ENCODE results near the gene CLSTN2.

The CLSTN2 gene

DNA sequence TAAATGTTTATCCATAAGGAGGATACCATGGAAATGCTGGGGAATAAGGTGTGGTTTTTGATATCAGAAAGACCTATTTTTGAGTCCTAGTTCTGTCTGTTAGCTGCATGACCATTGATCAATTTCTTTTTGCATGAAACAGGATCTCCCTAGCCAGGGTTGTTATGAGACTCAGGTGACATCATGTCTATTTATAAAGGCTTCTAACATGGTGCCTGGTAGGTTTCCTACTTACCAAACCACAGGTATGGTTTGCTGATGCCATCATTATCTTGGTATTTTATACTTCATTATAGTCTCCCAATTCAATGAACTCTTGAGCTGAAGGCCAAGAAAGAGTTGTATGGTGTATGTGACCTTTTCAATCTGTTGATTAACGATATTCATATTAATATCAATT, 144.0 kb downstream of the CLSTN2 start:
- Histone ChIP-seq H3K4me2 (ENCODE audit: low read length) (no peak overlapping the region), H3K14ac (ENCODE audit: low read length) (no peak overlapping the region), H3K18ac (ENCODE audit: low read length) (no peak overlapping the region), H2AFZ (ENCODE audit: insufficient read depth, low read length, poor library complexity) (no peak overlapping the region), H2AK5ac (ENCODE audit: low read length) (no peak overlapping the region), H3K4me3 (ENCODE audit: low read depth, low read length) (no peak overlapping the region), H3K23ac (ENCODE audit: low read length) (no peak overlapping the region), H3K36me3 (ENCODE audit: control insufficient read depth in 1 of 2, insufficient read depth in 2 of 2, low read length in 2 of 2) (no peaks in the 10 kb centered on the region), H2BK5ac (ENCODE audit: low read depth, low read length, poor library complexity) (no peak overlapping the region), H3K9me3 (ENCODE audit: insufficient read depth, low read depth, low read length) (no peaks in the 10 kb centered on the region), H2BK12ac (ENCODE audit: low read length) (no peak overlapping the region), H3K79me2 (ENCODE audit: control insufficient read depth, insufficient read depth, low read length, poor library complexity) (no peaks in the 10 kb centered on the region), H3K27me3 (ENCODE audit: insufficient read depth, low read length) (no peaks in the 10 kb centered on the region), H3K79me1 (ENCODE audit: low read length) (no peaks in the 10 kb centered on the region), H2BK120ac (ENCODE audit: insufficient read depth, low read length, poor library complexity) (no peak overlapping the region), H4K12ac (ENCODE audit: low read depth, low read length) (no peak overlapping the region), H4K91ac (ENCODE audit: low read depth, low read length) (no peak overlapping the region), H3K4me1 (ENCODE audit: control insufficient read depth in 1 of 2, insufficient read depth in 2 of 2, low read length in 2 of 2) (no peaks in the 10 kb centered on the region), H3K27ac (ENCODE audit: low read depth, low read length) (no peak overlapping the region), H3K9ac (ENCODE audit: low read length) (no peak overlapping the region), H4K8ac (ENCODE audit: low read depth, low read length) (no peak overlapping the region), H3K4ac (ENCODE audit: low read depth, low read length) (no peak overlapping the region)
- DNase-seq: no peak
- WGBS (ENCODE audit: extremely low coverage, insufficient coverage, insufficient read length): no CpG with 5 or more reads among the region's 1 CpG

DNA sequence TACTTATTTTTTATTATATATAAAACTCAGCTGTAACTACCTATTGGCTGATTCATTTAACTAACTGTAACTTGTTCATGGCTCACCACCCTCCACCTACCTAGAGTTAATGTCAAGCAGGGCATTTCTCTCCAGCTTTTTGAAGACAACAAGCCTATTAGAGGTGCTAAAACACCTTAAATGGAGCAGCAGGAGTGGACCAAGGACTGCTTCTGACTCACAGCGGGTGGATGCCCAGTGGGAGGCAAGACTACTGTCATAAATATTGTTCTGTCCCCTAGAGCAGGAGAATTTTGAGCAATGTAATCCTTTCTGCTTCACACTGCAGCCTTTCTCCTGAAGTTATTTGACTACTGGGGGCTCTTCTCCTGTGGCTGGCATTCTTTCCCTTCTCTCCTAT, 146.9 kb downstream of the CLSTN2 start:
- Histone ChIP-seq H3K9ac (ENCODE audit: low read length) (no peak overlapping the region), H3K9me3 (ENCODE audit: insufficient read depth, low read depth, low read length) (no peaks in the 10 kb centered on the region), H3K23ac (ENCODE audit: low read length) (no peak overlapping the region), H2AFZ (ENCODE audit: insufficient read depth, low read length, poor library complexity) (no peak overlapping the region), H3K79me2 (ENCODE audit: control insufficient read depth, insufficient read depth, low read length, poor library complexity) (no peaks in the 10 kb centered on the region), H3K79me1 (ENCODE audit: low read length) (no peaks in the 10 kb centered on the region), H2AK5ac (ENCODE audit: low read length) (no peak overlapping the region), H3K18ac (ENCODE audit: low read length) (no peak overlapping the region), H3K14ac (ENCODE audit: low read length) (no peak overlapping the region), H2BK12ac (ENCODE audit: low read length) (no peak overlapping the region), H3K36me3 (ENCODE audit: control insufficient read depth in 1 of 2, insufficient read depth in 2 of 2, low read length in 2 of 2) (no peaks in the 10 kb centered on the region), H3K4me3 (ENCODE audit: low read depth, low read length) (no peak overlapping the region), H2BK5ac (ENCODE audit: low read depth, low read length, poor library complexity) (no peak overlapping the region), H3K27me3 (ENCODE audit: insufficient read depth, low read length) (no peaks in the 10 kb centered on the region), H4K8ac (ENCODE audit: low read depth, low read length) (no peak overlapping the region), H3K4ac (ENCODE audit: low read depth, low read length) (no peak overlapping the region), H3K27ac (ENCODE audit: low read depth, low read length) (no peak overlapping the region), H2BK120ac (ENCODE audit: insufficient read depth, low read length, poor library complexity) (no peak overlapping the region), H4K12ac (ENCODE audit: low read depth, low read length) (no peak overlapping the region), H4K91ac (ENCODE audit: low read depth, low read length) (no peak overlapping the region), H3K4me2 (ENCODE audit: low read length) (no peak overlapping the region), H3K4me1 (ENCODE audit: control insufficient read depth in 1 of 2, insufficient read depth in 2 of 2, low read length in 2 of 2) (no peaks in the 10 kb centered on the region)
- DNase-seq: no peak
- no CpG with 5 or more reads among the region's 1 CpG for WGBS (ENCODE audit: extremely low coverage, insufficient coverage, insufficient read length)

DNA sequence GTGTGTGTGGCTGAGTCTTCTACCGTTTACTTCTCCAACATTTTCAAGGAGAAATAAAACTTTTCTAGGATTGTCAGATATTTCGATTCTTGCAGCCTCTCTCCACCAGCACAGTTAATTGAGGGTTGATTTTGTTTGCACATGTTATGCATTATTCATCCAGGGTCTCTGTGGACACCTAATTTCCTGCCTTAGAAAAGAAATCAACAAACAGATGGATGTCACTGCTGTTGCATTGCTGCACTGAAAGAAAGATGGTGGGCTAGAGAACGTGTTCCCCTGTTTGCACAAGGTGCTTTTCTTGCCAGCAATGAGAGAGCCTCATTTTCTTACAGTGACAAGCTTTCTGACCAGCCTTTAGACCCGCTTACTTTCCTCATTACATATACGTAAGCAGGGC, 150.0 kb downstream of the CLSTN2 start:
- WGBS (ENCODE audit: extremely low coverage, insufficient coverage, insufficient read length): no CpG with 5 or more reads among the region's 5 CpGs
- no peak overlapping the region for H3K9ac ChIP-seq (ENCODE audit: low read length)
- H3K27me3 ChIP-seq (ENCODE audit: insufficient read depth, low read length): no peaks in the 10 kb centered on the region
- no peak overlapping the region for H2BK5ac ChIP-seq (ENCODE audit: low read depth, low read length, poor library complexity)
- H3K36me3 ChIP-seq (ENCODE audit: control insufficient read depth in 1 of 2, insufficient read depth in 2 of 2, low read length in 2 of 2): no peaks in the 10 kb centered on the region
- no peak overlapping the region for H3K4me2 ChIP-seq (ENCODE audit: low read length)
- no peak overlapping the region for H4K91ac ChIP-seq (ENCODE audit: low read depth, low read length)
- H2BK12ac ChIP-seq (ENCODE audit: low read length): no peak overlapping the region
- no peak overlapping the region for H3K18ac ChIP-seq (ENCODE audit: low read length)
- no peaks in the 10 kb centered on the region for H3K79me1 ChIP-seq (ENCODE audit: low read length)
- H2BK120ac ChIP-seq (ENCODE audit: insufficient read depth, low read length, poor library complexity): no peak overlapping the region
- H3K23ac ChIP-seq (ENCODE audit: low read length): no peak overlapping the region
- no peaks in the 10 kb centered on the region for H3K79me2 ChIP-seq (ENCODE audit: control insufficient read depth, insufficient read depth, low read length, poor library complexity)
- no peak overlapping the region for H4K12ac ChIP-seq (ENCODE audit: low read depth, low read length)
- H3K4me3 ChIP-seq (ENCODE audit: low read depth, low read length): no peak overlapping the region
- H4K8ac ChIP-seq (ENCODE audit: low read depth, low read length): no peak overlapping the region
- no peak for DNase-seq
- H2AFZ ChIP-seq (ENCODE audit: insufficient read depth, low read length, poor library complexity): no peak overlapping the region
- H3K27ac ChIP-seq (ENCODE audit: low read depth, low read length): no peak overlapping the region
- H3K14ac ChIP-seq (ENCODE audit: low read length): no peak overlapping the region
- no peak overlapping the region for H3K4ac ChIP-seq (ENCODE audit: low read depth, low read length)
- peaks cover 6% of the 10 kb centered on the region for H3K9me3 ChIP-seq (ENCODE audit: insufficient read depth, low read depth, low read length)
- H2AK5ac ChIP-seq (ENCODE audit: low read length): no peak overlapping the region
- H3K4me1 ChIP-seq (ENCODE audit: control insufficient read depth in 1 of 2, insufficient read depth in 2 of 2, low read length in 2 of 2): no peaks in the 10 kb centered on the region

DNA sequence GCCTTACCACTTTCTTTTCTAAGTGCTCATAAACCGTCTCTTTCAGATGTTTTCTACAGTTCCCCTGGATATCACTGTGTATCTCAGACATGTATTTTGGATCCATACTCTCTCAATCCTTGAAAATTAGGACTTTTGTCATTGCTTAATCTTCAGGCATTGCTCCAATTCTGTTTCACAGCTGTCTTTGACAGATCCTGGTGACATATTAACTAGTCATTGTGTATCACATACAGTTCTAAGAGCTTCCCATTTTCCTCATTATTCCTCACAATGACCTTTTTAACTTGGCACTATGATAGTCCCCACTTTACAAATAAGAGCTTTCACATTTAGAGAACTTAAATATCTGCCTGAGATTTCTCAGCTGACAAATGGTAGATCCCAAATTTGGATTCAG, 151.7 kb downstream of the CLSTN2 start:
- Histone ChIP-seq H3K18ac (ENCODE audit: low read length) (no peak overlapping the region), H4K8ac (ENCODE audit: low read depth, low read length) (no peak overlapping the region), H3K4me3 (ENCODE audit: low read depth, low read length) (no peak overlapping the region), H2BK5ac (ENCODE audit: low read depth, low read length, poor library complexity) (no peak overlapping the region), H3K9me3 (ENCODE audit: insufficient read depth, low read depth, low read length) (peaks cover 6% of the 10 kb centered on the region), H2BK120ac (ENCODE audit: insufficient read depth, low read length, poor library complexity) (no peak overlapping the region), H4K91ac (ENCODE audit: low read depth, low read length) (no peak overlapping the region), H3K4me2 (ENCODE audit: low read length) (no peak overlapping the region), H2AFZ (ENCODE audit: insufficient read depth, low read length, poor library complexity) (no peak overlapping the region), H3K4ac (ENCODE audit: low read depth, low read length) (no peak overlapping the region), H3K79me2 (ENCODE audit: control insufficient read depth, insufficient read depth, low read length, poor library complexity) (no peaks in the 10 kb centered on the region), H4K12ac (ENCODE audit: low read depth, low read length) (no peak overlapping the region), H3K14ac (ENCODE audit: low read length) (no peak overlapping the region), H3K23ac (ENCODE audit: low read length) (no peak overlapping the region), H2BK12ac (ENCODE audit: low read length) (no peak overlapping the region), H3K9ac (ENCODE audit: low read length) (no peak overlapping the region), H2AK5ac (ENCODE audit: low read length) (no peak overlapping the region), H3K27ac (ENCODE audit: low read depth, low read length) (no peak overlapping the region), H3K4me1 (ENCODE audit: control insufficient read depth in 1 of 2, insufficient read depth in 2 of 2, low read length in 2 of 2) (no peaks in the 10 kb centered on the region), H3K36me3 (ENCODE audit: control insufficient read depth in 1 of 2, insufficient read depth in 2 of 2, low read length in 2 of 2) (no peaks in the 10 kb centered on the region), H3K79me1 (ENCODE audit: low read length) (no peaks in the 10 kb centered on the region), H3K27me3 (ENCODE audit: insufficient read depth, low read length) (no peaks in the 10 kb centered on the region)
- no peak for DNase-seq
- no CpG with 5 or more reads among the region's 1 CpG for WGBS (ENCODE audit: extremely low coverage, insufficient coverage, insufficient read length)
